ENCODE measurements around the gene HNRNPCL1.
A peak's percentile ranks its signal among the peaks of the same experiment; 100 is the strongest.
"Not testable (repeated sequence)": the region's sequence is repeated elsewhere in the genome, so short reads cannot be mapped to it uniquely, and the experiment has no call there.

The HNRNPCL1 gene

GRCh38 chr1:12848620-12849019 is at the start of gene HNRNPCL1:
TSS of gene HNRNPCL1 (minus strand) at chr1:12848720. CDS start at chr1:12848289, 431 bp downstream.
- DNase-seq (ENCODE audit: low spot score), result not testable (repeated sequence)

- DNase-seq (ENCODE audit: low spot score), result not testable (repeated sequence)
Observed at GRCh38 chr1:12898170-12898569, 49.6 kb upstream of the HNRNPCL1 start, which contains the start of gene PRAMEF10. TSS of gene PRAMEF10 (minus strand) at chr1:12898270. CDS start at chr1:12895847, 2,423 bp downstream.

GRCh38 chr1:12886101-12886500 is 37.6 kb upstream of the HNRNPCL1 start, which contains the start of gene PRAMEF4:
TSS of gene PRAMEF4 (minus strand) at chr1:12886201. CDS start at chr1:12883394, 2,807 bp downstream.
- DNase-seq (ENCODE audit: low spot score), result not testable (repeated sequence)

GRCh38 chr1:12878453-12878852 is 29.9 kb upstream of the HNRNPCL1 start:
- not testable (repeated sequence) for DNase-seq (ENCODE audit: low spot score)

GRCh38 chr1:12863131-12863880 is 14.8 kb upstream of the HNRNPCL1 start:
- DNase-seq (ENCODE audit: low spot score), result not testable (repeated sequence)

- DNase-seq (ENCODE audit: low spot score), result not testable (repeated sequence)
Observed at GRCh38 chr1:12856786-12857185, 8.3 kb upstream of the HNRNPCL1 start, which contains the start of gene PRAMEF2. TSS of gene PRAMEF2 (plus strand) at chr1:12857086. CDS start at chr1:12859010, 1,924 bp downstream.

GRCh38 chr1:12851779-12852178 is 3.3 kb upstream of the HNRNPCL1 start:
- peak; percentile 43 for DNase-seq (ENCODE audit: low spot score)

GRCh38 chr1:12833251-12833650 is 15.3 kb downstream of the HNRNPCL1 start:
- DNase-seq (ENCODE audit: low spot score), result not testable (repeated sequence)

- DNase-seq (ENCODE audit: low spot score), result not testable (repeated sequence)
Observed at GRCh38 chr1:12831310-12831709, 17.2 kb downstream of the HNRNPCL1 start, which contains the start of gene PRAMEF11. TSS of gene PRAMEF11 (minus strand) at chr1:12831410. CDS start at chr1:12828789, 2,621 bp downstream.

GRCh38 chr1:12819061-12819460 is 29.5 kb downstream of the HNRNPCL1 start:
- DNase-seq (ENCODE audit: low spot score), result not testable (repeated sequence)

- DNase-seq (ENCODE audit: low spot score), result no peak
Observed at GRCh38 chr1:12811409-12811784, 37.1 kb downstream of the HNRNPCL1 start.

GRCh38 chr1:12810691-12811408 is 37.7 kb downstream of the HNRNPCL1 start:
- peak; percentile 48 for DNase-seq (ENCODE audit: low spot score)

GRCh38 chr1:12809933-12810332 is 38.6 kb downstream of the HNRNPCL1 start:
- DNase-seq (ENCODE audit: low spot score), result no peak

- DNase-seq (ENCODE audit: low spot score), result no peak
Observed at GRCh38 chr1:12799730-12800129, 48.8 kb downstream of the HNRNPCL1 start.

- peak; percentile 29 for DNase-seq (ENCODE audit: low spot score)
Observed at GRCh38 chr1:12798911-12799310, 49.6 kb downstream of the HNRNPCL1 start.

Data from AG20443 (cell line).